A549 (cell line): ENCODE measurements around the gene YTHDC2. TPM values are rescaled to one million over a fixed set of nuclear protein-coding genes. Genes with fewer than 3 reads are reported as not detected.

ENCODE experiments used
- ATAC-seq, 2 experiments: fragments of 200-7000 bp in 1 of 2; fragments of >200 bp in 1 of 2; cut with Nextera tagmentation in 1 of 2; cut with Tn5 transposase in 1 of 2; 3 replicates each; pipeline versions ENCODE4 v1.8.0 to v1.9.1; 2018 to 2020; ENCODE audit warnings: mild to moderate bottlenecking in 1 of 2, moderate library complexity in 1 of 2
- CTCF ChIA-PET: fragments of 300-600 bp; sonication (Branson Sonifier 250); formaldehyde crosslinking; extraction: SDS; loops from one replicate; lab custom pipeline; 2021; ENCODE audit warnings: antibody characterized with exemption, inconsistent platforms; lab: Yijun Ruan, JAX
- POLR2A ChIA-PET: fragments of 350-600 bp; formaldehyde crosslinking; extraction: SDS; loops from one replicate; lab custom pipeline; 2021; ENCODE audit warnings: antibody characterized with exemption, inconsistent platforms; lab: Yijun Ruan, JAX
- DNase-seq, 2 experiments: peaks; one replicate each; pipeline versions ENCODE4 v3.0.0 to v3.0.0-alpha.2; 2011 to 2016; ENCODE audit warnings: low read depth in 1 of 2, low spot score in 1 of 2
- FAIRE-seq: peaks from 2 replicates; lab custom pipeline; 2011; peaks lifted over from hg19 to GRCh38; lab: Jason Lieb, UNC
- H3K27ac ChIP-seq, 2 experiments: fragments of >200 bp; sonication (Bioruptor Twin); formaldehyde crosslinking; 3 replicates each; pipeline ENCODE4 v1.5.1; 2016 to 2017
- H3K4me1 ChIP-seq: fragments of >200 bp; sonication (Bioruptor Twin); formaldehyde crosslinking; 3 replicates; pipeline ENCODE4 v1.6.1; 2016
- H3K4me2 ChIP-seq: fragments of >200 bp; sonication (Bioruptor Twin); formaldehyde crosslinking; 3 replicates; pipeline ENCODE4 v1.6.1; 2016
- H3K4me3 ChIP-seq: fragments of >200 bp; sonication (Bioruptor Twin); formaldehyde crosslinking; 3 replicates; pipeline ENCODE4 v1.5.1; 2016
- H3K9me3 ChIP-seq: fragments of >200 bp; sonication (Bioruptor Twin); formaldehyde crosslinking; 3 replicates; pipeline ENCODE4 v1.6.1; 2016
- BHLHE40 ChIP-seq: IDR thresholded peaks from 2 replicates; pipeline ENCODE4 v1.6.1; 2012; ENCODE audit warnings: low read depth, low read length, inconsistent platforms
- CBX8 ChIP-seq: fragments of 200-600 bp; sonication (generic); IDR thresholded peaks from 2 replicates; pipeline ENCODE4 v1.6.1; 2016
- CEBPB ChIP-seq, 2 experiments: fragments of >200 bp in 1 of 2; sonication (Bioruptor Twin) in 1 of 2; formaldehyde crosslinking in 1 of 2; IDR thresholded peaks; 2 replicates each; pipeline ENCODE4 v1.6.1; 2012 to 2016
- CHD2 ChIP-seq: fragments of 150-350 bp; IDR thresholded peaks from 2 replicates; pipeline ENCODE4 v1.6.1; 2014; ENCODE audit warnings: low read length; ENCODE audit not compliant: partially characterized antibody
- CTCF ChIP-seq: fragments of >200 bp; sonication (Bioruptor Twin); formaldehyde crosslinking; IDR thresholded peaks from 3 replicates; pipeline ENCODE4 v1.5.1; 2016
- EHF ChIP-seq: fragments of 250-450 bp; sonication (Bioruptor Pico); IDR thresholded peaks from 2 replicates; pipeline ENCODE4 v1.5.0; 2020; ENCODE audit warnings: mild to moderate bottlenecking
- EHMT2 ChIP-seq: fragments of 200-600 bp; sonication (generic); IDR thresholded peaks from 2 replicates; pipeline ENCODE4 v1.6.1; 2016; ENCODE audit warnings: antibody characterized with exemption, low read depth, mild to moderate bottlenecking, moderate library complexity
- ELK1 ChIP-seq: fragments of 150-350 bp; IDR thresholded peaks from 2 replicates; pipeline ENCODE4 v1.6.1; 2014; ENCODE audit warnings: low read depth, mild to moderate bottlenecking, low read length
- FOSB ChIP-seq: fragments of 250-450 bp; sonication (Bioruptor Pico); IDR thresholded peaks from 2 replicates; pipeline ENCODE4 v1.5.0; 2020; ENCODE audit warnings: mild to moderate bottlenecking, moderate library complexity
- GATA3 ChIP-seq: IDR thresholded peaks from 2 replicates; pipeline ENCODE4 v1.6.1; 2012; ENCODE audit warnings: borderline replicate concordance
- HDAC2 ChIP-seq: fragments of 200-600 bp; sonication (generic); IDR thresholded peaks from 2 replicates; pipeline ENCODE4 v1.6.1; 2016
- HEYL ChIP-seq: fragments of 250-450 bp; sonication (Bioruptor Pico); IDR thresholded peaks from 2 replicates; pipeline ENCODE4 v1.8.0; 2021; ENCODE audit warnings: mild to moderate bottlenecking, moderate library complexity
- HOXB13 ChIP-seq: fragments of 250-450 bp; sonication (Bioruptor Pico); IDR thresholded peaks from 2 replicates; pipeline ENCODE4 v1.5.0; 2020; ENCODE audit warnings: low read depth, mild to moderate bottlenecking, moderate library complexity
- HOXB5 ChIP-seq: fragments of 250-450 bp; sonication (Bioruptor Pico); IDR thresholded peaks from 2 replicates; pipeline ENCODE4 v1.5.0; 2020; ENCODE audit warnings: mild to moderate bottlenecking, moderate library complexity
- KDM5A ChIP-seq: fragments of 200-600 bp; sonication (generic); IDR thresholded peaks from 2 replicates; pipeline ENCODE4 v1.6.1; 2016; ENCODE audit warnings: antibody characterized with exemption, mild to moderate bottlenecking
- MAFK ChIP-seq: fragments of 450-650 bp; IDR thresholded peaks from 2 replicates; pipeline ENCODE4 v1.6.1; 2014; ENCODE audit not compliant: partially characterized antibody
- MYC ChIP-seq: IDR thresholded peaks from 2 replicates; pipeline ENCODE4 v1.6.1; 2012; ENCODE audit warnings: mild to moderate bottlenecking, inconsistent platforms, low read length, improper control_type of control experiment, borderline replicate concordance
- NFE2L2 ChIP-seq: fragments of 150-350 bp; conservative IDR thresholded peaks from 2 replicates; pipeline ENCODE4 v1.6.1; 2014; ENCODE audit warnings: low read length
- PHF8 ChIP-seq: fragments of 200-600 bp; sonication (generic); IDR thresholded peaks from 2 replicates; pipeline ENCODE4 v1.6.1; 2016; ENCODE audit warnings: low read depth, mild to moderate bottlenecking, antibody characterized with exemption, moderate library complexity, borderline replicate concordance
- POLR2AphosphoS2 ChIP-seq: conservative IDR thresholded peaks from 2 replicates; pipeline ENCODE4 v1.6.1; 2012; ENCODE audit warnings: low read length, improper control_type of control experiment, inconsistent platforms
- RAD21 ChIP-seq, 2 experiments: fragments of >200 bp in 1 of 2; sonication (Bioruptor Twin) in 1 of 2; formaldehyde crosslinking in 1 of 2; IDR thresholded peaks in 1 of 2; conservative IDR thresholded peaks in 1 of 2; 2 replicates in 1 of 2; 3 replicates in 1 of 2; pipeline ENCODE4 v1.6.1; 2012 to 2018; ENCODE audit warnings: inconsistent platforms in 1 of 2
- ZNF302 ChIP-seq: fragments of 250-450 bp; sonication (Bioruptor Pico); IDR thresholded peaks from 2 replicates; pipeline ENCODE4 v1.9.0; 2021; ENCODE audit warnings: inconsistent platforms, mild to moderate bottlenecking, moderate library complexity
- ZSCAN20 ChIP-seq: fragments of 250-450 bp; sonication (Bioruptor Pico); IDR thresholded peaks from 2 replicates; pipeline ENCODE4 v1.8.0; 2022; ENCODE audit warnings: mild to moderate bottlenecking, moderate library complexity
- WGBS: methylation state at CpG from one replicate; pipeline ENCODE4 v1.1.6; 2017; ENCODE audit errors: missing lambda C conversion rate; 5-methylcytosine and 5-hydroxymethylcytosine counted together
- polyA plus RNA-seq, 4 experiments: library from polyadenylated mRNA; depleted of rRNA in 3 of 4; stranded (reverse); fragments of >200 nt; fragmentation: RNase III in 1 of 4; extraction: RNeasy Plus Mini Kit Qiagen cat#74134 plus additional on column Dnase treatment in 1 of 4; gene quantifications; 2 replicates in 3 of 4; 3 replicates in 1 of 4; pipeline ENCODE4 v1.2.3, GENCODE V29; 2011 to 2017
- TF ChIP-seq, protein P1 (sequence below): fragments of >200 bp; sonication (Bioruptor Twin); formaldehyde crosslinking; IDR thresholded peaks from 3 replicates; pipeline ENCODE4 v1.6.1; 2016
- TF ChIP-seq, protein P2 (sequence below): IDR thresholded peaks from 2 replicates; pipeline ENCODE4 v1.6.1; 2012

Gene YTHDC2
- polyA plus RNA-seq, 2 of the 4 experiments (the other 2 are of a cell fraction) = 16.4 to 19.0 TPM

GRCh38 chr5:113546703-113547183, 33.2 kb downstream of the YTHDC2 start:
- POLR2A ChIA-PET = no interaction called here
- H3K4me3 ChIP-seq = no peak overlapping the region
- CTCF ChIA-PET = no interaction called here
- no peak overlapping the region for H3K27ac ChIP-seq
- H3K4me2 ChIP-seq = no peak overlapping the region
- no peaks in the 10 kb centered on the region for H3K4me1 ChIP-seq
- FAIRE-seq (no peak), DNase-seq (no peak), ATAC-seq (no peak)
- 77% methylated on average over 3 of the region's 3 CpGs for WGBS
- H3K9me3 ChIP-seq = no peaks in the 10 kb centered on the region
- no peak for TF ChIP-seq ZNF302
- no peak for TF ChIP-seq MYC
- TF ChIP-seq EHF (CRISPR knock-in tag) = no peak
- no peak for TF ChIP-seq HOXB5 (CRISPR knock-in tag)
- TF ChIP-seq EHMT2 = no peak
- TF ChIP-seq CTCF = no peak
- no peak for TF ChIP-seq MAFK
- no peak for TF ChIP-seq ZSCAN20 (CRISPR knock-in tag)
- TF ChIP-seq FOSB = no peak
- no peak for TF ChIP-seq HOXB13
- TF ChIP-seq GATA3 = no peak
- no peak for TF ChIP-seq NFE2L2
- TF ChIP-seq CHD2 = no peak

- no peak overlapping the region for H3K4me3 ChIP-seq
- H3K4me1 ChIP-seq = no peaks in the 10 kb centered on the region
- H3K27ac ChIP-seq = no peak overlapping the region
- POLR2A ChIA-PET = no interaction called here
- FAIRE-seq = peak; percentile 39
- no peaks in the 10 kb centered on the region for H3K9me3 ChIP-seq
- WGBS = 97% methylated on average over 2 of the region's 2 CpGs
- ATAC-seq = no peak
- CTCF ChIA-PET = interaction anchor here (1.1 to 1.3 kb wide), 2 partner anchors 9 to 552 kb away, joined by 3 read pairs; no protein-coding TSS in a partner anchor
- DNase-seq = no peak
- TF ChIP-seq BHLHE40 = no peak
- TF ChIP-seq KDM5A = no peak
- no peak overlapping the region for H3K4me2 ChIP-seq
These were observed 34.9 kb downstream of the YTHDC2 start for GRCh38 chr5:113548396-113548795.

- Histone ChIP-seq H3K4me3 (no peak overlapping the region), H3K9me3 (no peaks in the 10 kb centered on the region), H3K4me2 (no peak overlapping the region), H3K4me1 (no peaks in the 10 kb centered on the region)
- DNase-seq (no peak), FAIRE-seq (no peak)
- WGBS = 93% methylated on average over 1 of the region's 1 CpG
- CTCF ChIA-PET = interaction anchor here (1.3 kb wide), 1 partner anchor 37 kb away, joined by 7 read pairs; no protein-coding TSS in a partner anchor
- POLR2A ChIA-PET = no interaction called here
- no peak for TF ChIP-seq CTCF
- no peak for TF ChIP-seq HDAC2
- TF ChIP-seq RAD21 (conservative IDR thresholded peaks at IDR 0.05 in 1 of 2, IDR thresholded peaks at IDR 0.05 in 1 of 2) = no peak
- TF ChIP-seq, all 56 proteins: peak for 0
- no peak for ATAC-seq
- no peak overlapping the region for H3K27ac ChIP-seq
These were observed 38.6 kb downstream of the YTHDC2 start for GRCh38 chr5:113552137-113552536.

- no peak overlapping the region for H3K4me2 ChIP-seq
- no peak for FAIRE-seq
- TF ChIP-seq, protein P1, sequence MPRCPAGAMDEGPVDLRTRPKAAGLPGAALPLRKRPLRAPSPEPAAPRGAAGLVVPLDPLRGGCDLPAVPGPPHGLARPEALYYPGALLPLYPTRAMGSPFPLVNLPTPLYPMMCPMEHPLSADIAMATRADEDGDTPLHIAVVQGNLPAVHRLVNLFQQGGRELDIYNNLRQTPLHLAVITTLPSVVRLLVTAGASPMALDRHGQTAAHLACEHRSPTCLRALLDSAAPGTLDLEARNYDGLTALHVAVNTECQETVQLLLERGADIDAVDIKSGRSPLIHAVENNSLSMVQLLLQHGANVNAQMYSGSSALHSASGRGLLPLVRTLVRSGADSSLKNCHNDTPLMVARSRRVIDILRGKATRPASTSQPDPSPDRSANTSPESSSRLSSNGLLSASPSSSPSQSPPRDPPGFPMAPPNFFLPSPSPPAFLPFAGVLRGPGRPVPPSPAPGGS = no peak
- TF ChIP-seq, protein P2, sequence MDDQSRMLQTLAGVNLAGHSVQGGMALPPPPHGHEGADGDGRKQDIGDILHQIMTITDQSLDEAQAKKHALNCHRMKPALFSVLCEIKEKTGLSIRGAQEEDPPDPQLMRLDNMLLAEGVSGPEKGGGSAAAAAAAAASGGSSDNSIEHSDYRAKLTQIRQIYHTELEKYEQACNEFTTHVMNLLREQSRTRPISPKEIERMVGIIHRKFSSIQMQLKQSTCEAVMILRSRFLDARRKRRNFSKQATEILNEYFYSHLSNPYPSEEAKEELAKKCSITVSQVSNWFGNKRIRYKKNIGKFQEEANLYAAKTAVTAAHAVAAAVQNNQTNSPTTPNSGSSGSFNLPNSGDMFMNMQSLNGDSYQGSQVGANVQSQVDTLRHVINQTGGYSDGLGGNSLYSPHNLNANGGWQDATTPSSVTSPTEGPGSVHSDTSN = no peak
- TF ChIP-seq ZNF302 (no peak), HEYL (CRISPR knock-in tag) (no peak), PHF8 (no peak), POLR2AphosphoS2 (no peak), CBX8 (no peak), ELK1 (no peak), CEBPB (IDR thresholded peaks at IDR 0.05) (no peak)
- no peak overlapping the region for H3K4me3 ChIP-seq
- no peak for DNase-seq
- no peaks in the 10 kb centered on the region for H3K9me3 ChIP-seq
- ChIA-PET POLR2A (no interaction called here), CTCF (interaction anchor here (1.3 kb wide), 1 partner anchor 38 kb away, joined by 7 read pairs; no protein-coding TSS in a partner anchor)
- no peaks in the 10 kb centered on the region for H3K4me1 ChIP-seq
- no peak for ATAC-seq
- H3K27ac ChIP-seq = no peak overlapping the region
These were observed 39.1 kb downstream of the YTHDC2 start for GRCh38 chr5:113552620-113553019.
